Erythroblast (primary cell): Measurements from ENCODE around the gene CPPED1.

Experiments
- GATA1 ChIP-seq: IDR thresholded peaks from 2 replicates; pipeline ENCODE4 v1.6.1; 2011; ENCODE audit warnings: low read depth, mild to moderate bottlenecking, control low read depth, low read length, moderate library complexity
- POLR2A ChIP-seq: IDR thresholded peaks from 2 replicates; pipeline ENCODE4 v1.6.1; 2011; ENCODE audit warnings: mild to moderate bottlenecking, low read length

GRCh38 chr16:12651765-12652512, 151.7 kb downstream of the CPPED1 start:
- TF ChIP-seq POLR2A (no peak), GATA1 (no peak)
